Measurements from ENCODE around the gene JPH4.

- TF ChIP-seq CTCF (IDR thresholded peaks at IDR 0.05; ENCODE audit: low read depth, low read length) (no peak), POLR2A (IDR thresholded peaks at IDR 0.05; ENCODE audit: extremely low read depth, insufficient read length) (no peak), MAX (IDR thresholded peaks at IDR 0.05; ENCODE audit: low read depth, low read length) (no peak), MYC (IDR thresholded peaks at IDR 0.05; ENCODE audit: low read depth, low read length) (no peak)
Observed at GRCh38 chr14:23533652-23534435, 44.7 kb downstream of the JPH4 start.
